CD8-positive, alpha-beta memory T cell (primary cell): Measurements from ENCODE around the gene IVD. TPM values are rescaled to one million over a fixed set of nuclear protein-coding genes. Genes with fewer than 3 reads are reported as not detected.
A peak's percentile ranks its signal among the peaks of the same experiment; 100 is the strongest.

Experiments
- CTCF ChIA-PET: fragments of 350-600 bp; sonication (Branson Sonifier 250); formaldehyde crosslinking; loops from one replicate; lab custom pipeline; 2021; ENCODE audit warnings: antibody characterized with exemption; lab: Charles Lee
- POLR2A ChIA-PET: fragments of 350-600 bp; sonication (Branson Sonifier 250); formaldehyde crosslinking; loops from one replicate; lab custom pipeline; 2021; ENCODE audit warnings: antibody characterized with exemption; lab: Charles Lee
- DNase-seq, 5 donors: peaks; one replicate each; pipeline versions ENCODE4 v3.0.0 to v3.0.0-alpha.2; 2020 to 2022; ENCODE audit warnings: mixed read lengths in 1 of 5
- H3K27ac ChIP-seq: one replicate; pipeline ENCODE4 v1.7.0; 2013; ENCODE audit warnings: low read depth, mild to moderate bottlenecking, low read length, moderate library complexity
- H3K27me3 ChIP-seq: 2 replicates; pipeline ENCODE4 v1.7.0; 2013; ENCODE audit warnings: low read length, mild to moderate bottlenecking; ENCODE audit not compliant: insufficient read depth, poor library complexity, severe bottlenecking
- H3K36me3 ChIP-seq: 2 replicates; pipeline ENCODE4 v1.7.0; 2013; ENCODE audit warnings: mild to moderate bottlenecking, low read length, moderate library complexity; ENCODE audit not compliant: insufficient read depth
- H3K4me1 ChIP-seq: 2 replicates; pipeline ENCODE4 v1.7.0; 2013; ENCODE audit warnings: mild to moderate bottlenecking, low read length, moderate library complexity; ENCODE audit not compliant: insufficient read depth
- H3K4me3 ChIP-seq: 2 replicates; pipeline ENCODE4 v1.7.0; 2013; ENCODE audit warnings: mild to moderate bottlenecking, low read length
- H3K9me3 ChIP-seq: 2 replicates; pipeline ENCODE4 v1.7.0; 2013; ENCODE audit warnings: mild to moderate bottlenecking, low read length
- H3K27ac Mint-ChIP-seq, 8 donors: one replicate each; pipeline ENCODE4 v1.8.0; 2020 to 2021; ENCODE audit warnings: mixed read lengths in 8 of 8, mild to moderate bottlenecking in 6 of 8, inconsistent platforms in 3 of 8, moderate library complexity in 3 of 8
- H3K27me3 Mint-ChIP-seq, 2 donors: one replicate each; pipeline ENCODE4 v1.8.0; 2020 to 2021; ENCODE audit warnings: mixed read lengths in 2 of 2, mild to moderate bottlenecking in 1 of 2, moderate library complexity in 1 of 2
- H3K36me3 Mint-ChIP-seq, 3 donors: one replicate each; pipeline ENCODE4 v1.8.0; 2020 to 2021; ENCODE audit warnings: mixed read lengths in 3 of 3, inconsistent platforms in 1 of 3, mild to moderate bottlenecking in 1 of 3
- H3K4me1 Mint-ChIP-seq, 3 donors: one replicate each; pipeline ENCODE4 v1.8.0; 2020 to 2021; ENCODE audit warnings: mixed read lengths in 3 of 3, inconsistent platforms in 1 of 3, mild to moderate bottlenecking in 1 of 3
- H3K4me3 Mint-ChIP-seq, 7 donors: one replicate each; pipeline ENCODE4 v1.8.0; 2020 to 2021; ENCODE audit warnings: mixed read lengths in 7 of 7, mild to moderate bottlenecking in 6 of 7, moderate library complexity in 4 of 7, inconsistent platforms in 2 of 7
- H3K9me3 Mint-ChIP-seq, 5 donors: one replicate each; pipeline ENCODE4 v1.8.0; 2020 to 2022; ENCODE audit warnings: mixed read lengths in 5 of 5, mild to moderate bottlenecking in 3 of 5, moderate library complexity in 2 of 5, inconsistent platforms in 1 of 5
- polyA plus RNA-seq: library from polyadenylated mRNA; unstranded; fragments of 300-500 nt; fragmentation: Illumina TruSeq; gene quantifications from one replicate; pipeline ENCODE4 v1.2.3, GENCODE V29; 2021
- total RNA-seq, 2 experiments: library from RNA; stranded (reverse); gene quantifications; one replicate each; pipeline ENCODE4 v1.2.3, GENCODE V29; 2021

Gene IVD
- total and polyA plus RNA-seq, 3 experiments from 2014 or later, result 56.0 to 80.1 (median 68.5) TPM

DNA sequence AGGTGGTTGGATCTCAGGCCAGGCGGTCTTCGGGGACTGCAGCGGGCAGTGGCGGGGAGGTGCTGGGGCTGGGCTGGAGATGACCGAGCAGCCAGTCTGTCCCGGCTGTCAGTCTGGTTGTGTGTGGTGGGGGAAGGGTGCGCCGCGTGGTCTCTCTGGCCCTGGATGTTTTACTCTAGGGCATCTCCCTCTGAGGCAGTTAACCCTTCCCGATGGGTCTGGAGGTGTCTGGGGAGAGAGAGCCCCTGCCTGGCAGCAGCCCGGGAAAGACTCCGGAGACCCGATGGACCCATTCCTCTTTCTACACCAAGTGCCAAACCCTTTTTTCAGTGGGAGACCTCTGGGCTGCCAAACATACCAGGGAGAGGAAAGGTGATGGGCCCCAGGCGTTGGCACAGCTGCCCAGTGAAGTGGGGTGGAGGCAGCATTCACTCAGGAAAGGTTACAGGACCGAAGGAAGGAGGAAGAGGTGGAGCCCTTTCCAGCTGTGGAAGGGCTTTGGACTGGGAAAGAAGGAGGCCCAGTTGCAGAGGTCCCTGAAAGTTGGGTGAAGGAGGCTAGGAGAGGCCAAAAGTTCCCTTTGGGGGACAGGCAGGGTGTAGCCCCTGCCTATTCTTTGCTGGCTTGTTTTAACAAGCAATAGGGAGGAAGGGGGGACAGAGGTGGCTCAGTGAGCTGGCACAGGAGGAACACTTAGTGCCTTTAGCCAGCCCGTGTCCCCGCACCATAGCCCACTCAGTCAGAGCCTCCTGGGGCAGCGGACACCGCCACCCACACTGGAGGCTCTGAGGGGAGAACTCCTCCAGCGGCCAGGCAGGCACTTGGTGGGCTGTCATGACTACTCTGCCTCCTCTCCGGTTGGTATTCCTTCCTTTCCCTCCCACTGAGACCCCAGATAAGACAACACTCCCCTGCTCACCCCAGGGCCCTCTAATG, 32.4 kb downstream of the IVD start:
- Mint-ChIP-seq H3K9me3 (peaks cover 0 to 3% (median 0%) of the 10 kb centered on the region in 5 donors), H3K4me3 (peak overlapping the region; percentile 3 to 95 (median 43)), H3K36me3 (peaks cover 0 to 7% (median 3%) of the 10 kb centered on the region in 3 donors), H3K27me3 (peaks cover 11 to 15% of the 10 kb centered on the region in 2 donors), H3K27ac (no peak overlapping the region), H3K4me1 (peaks cover 39 to 55% (median 44%) of the 10 kb centered on the region in 3 donors)
- Histone ChIP-seq H3K36me3 (no peaks in the 10 kb centered on the region), H3K4me3 (no peak overlapping the region), H3K27ac (peak overlapping the region; percentile 38), H3K4me1 (peaks cover 36% of the 10 kb centered on the region), H3K9me3 (no peaks in the 10 kb centered on the region), H3K27me3 (peaks cover 6% of the 10 kb centered on the region)
- POLR2A ChIA-PET, result no interaction called here
- CTCF ChIA-PET, result no interaction called here
- DNase-seq, result no peak

DNA sequence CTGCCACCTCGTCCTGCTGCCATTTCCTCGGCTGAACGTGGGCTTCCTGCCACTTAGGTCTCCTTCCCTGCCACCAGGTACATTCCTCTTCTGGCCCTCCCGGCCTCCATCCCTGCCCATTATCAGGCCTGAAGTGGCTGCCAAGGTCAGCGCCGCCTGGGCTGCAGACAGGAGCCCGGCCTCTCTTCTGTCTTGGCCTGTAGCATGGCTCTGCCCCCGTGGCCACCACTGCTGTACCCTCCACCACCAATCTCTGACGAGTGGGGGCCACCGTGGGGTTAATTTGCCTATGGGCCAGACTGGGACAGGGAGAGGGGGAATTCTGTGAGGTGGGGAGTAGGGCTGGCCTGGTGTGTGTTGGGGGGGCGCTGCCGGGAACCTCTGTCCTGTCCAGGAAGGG, 33.1 kb downstream of the IVD start:
- peaks cover 6% of the 10 kb centered on the region for H3K27me3 ChIP-seq
- Mint-ChIP-seq H3K27ac (no peak overlapping the region), H3K36me3 (peaks cover 0 to 7% (median under 1%) of the 10 kb centered on the region in 3 donors), H3K9me3 (peaks cover 0 to 3% (median 0%) of the 10 kb centered on the region in 5 donors), H3K4me3 (peak overlapping the region in 6 of 7 donors; percentile 6 to 95 (median 50)), H3K4me1 (peaks cover 46 to 62% (median 51%) of the 10 kb centered on the region in 3 donors), H3K27me3 (peaks cover 11 to 15% of the 10 kb centered on the region in 2 donors)
- CTCF ChIA-PET, result interaction anchor here (0.8 kb wide), 1 partner anchor 8 kb away, joined by 5 read pairs; no protein-coding TSS in a partner anchor
- H3K9me3 ChIP-seq, result no peaks in the 10 kb centered on the region
- H3K27ac ChIP-seq, result peak overlapping the region; percentile 66
- POLR2A ChIA-PET, result no interaction called here
- no peak for DNase-seq
- peaks cover 43% of the 10 kb centered on the region for H3K4me1 ChIP-seq
- no peaks in the 10 kb centered on the region for H3K36me3 ChIP-seq
- H3K4me3 ChIP-seq, result no peak overlapping the region

DNA sequence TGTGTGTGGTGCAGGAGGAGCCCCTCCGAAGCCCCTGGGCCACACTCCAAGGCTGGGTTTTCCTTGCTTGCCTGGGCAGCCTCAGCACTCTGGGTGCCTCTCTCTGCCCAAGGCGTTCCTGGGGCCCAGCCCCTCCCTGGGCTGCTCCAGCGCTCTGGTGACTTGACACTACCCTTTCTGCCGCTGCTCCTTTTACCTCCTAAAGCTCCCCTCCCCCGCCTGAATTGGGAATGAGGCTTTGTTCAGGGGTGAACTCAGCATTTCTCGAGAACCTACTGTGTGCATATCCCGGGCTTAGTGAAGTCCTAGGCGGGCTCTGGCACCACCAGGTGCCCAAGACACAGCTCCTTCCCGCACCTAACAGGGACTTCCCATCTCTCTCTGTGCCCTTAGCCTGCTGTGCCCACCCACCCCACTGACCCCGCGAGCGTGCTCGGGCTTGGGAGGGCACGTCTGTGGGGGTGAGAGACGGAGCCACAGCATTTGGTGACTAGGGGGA, 33.9 kb downstream of the IVD start:
- Histone ChIP-seq H3K9me3 (no peaks in the 10 kb centered on the region), H3K4me1 (peaks cover 51% of the 10 kb centered on the region), H3K27me3 (peaks cover 6% of the 10 kb centered on the region), H3K4me3 (peak overlapping the region; percentile 72), H3K27ac (peak overlapping the region; percentile 66), H3K36me3 (no peaks in the 10 kb centered on the region)
- H3K4me3 Mint-ChIP-seq, result peak overlapping the region; percentile 81 to 97 (median 92)
- no peak for DNase-seq
- H3K9me3 Mint-ChIP-seq, result peaks cover 0 to 3% (median 0%) of the 10 kb centered on the region in 5 donors
- ChIA-PET POLR2A (interaction anchor here (1.0 to 5.2 kb wide), 6 partner anchors 13 to 131 kb away, joined by 3 to 41 read pairs (median 6); partner anchors contain the start of genes CHST14, INAFM2, IVD and PLCB2), CTCF (interaction anchor here (0.7 to 2.3 kb wide), 10 partner anchors 9 to 95 kb away, joined by 3 to 16 read pairs (median 6); no protein-coding TSS in a partner anchor)
- peaks cover 0 to 7% (median 0%) of the 10 kb centered on the region in 3 donors for H3K36me3 Mint-ChIP-seq
- H3K27ac Mint-ChIP-seq, result peak overlapping the region in 6 of 8 donors; percentile 12 to 89 (median 76)
- H3K4me1 Mint-ChIP-seq, result peaks cover 54 to 70% (median 56%) of the 10 kb centered on the region in 3 donors
- H3K27me3 Mint-ChIP-seq, result peaks cover 11 to 15% of the 10 kb centered on the region in 2 donors

DNA sequence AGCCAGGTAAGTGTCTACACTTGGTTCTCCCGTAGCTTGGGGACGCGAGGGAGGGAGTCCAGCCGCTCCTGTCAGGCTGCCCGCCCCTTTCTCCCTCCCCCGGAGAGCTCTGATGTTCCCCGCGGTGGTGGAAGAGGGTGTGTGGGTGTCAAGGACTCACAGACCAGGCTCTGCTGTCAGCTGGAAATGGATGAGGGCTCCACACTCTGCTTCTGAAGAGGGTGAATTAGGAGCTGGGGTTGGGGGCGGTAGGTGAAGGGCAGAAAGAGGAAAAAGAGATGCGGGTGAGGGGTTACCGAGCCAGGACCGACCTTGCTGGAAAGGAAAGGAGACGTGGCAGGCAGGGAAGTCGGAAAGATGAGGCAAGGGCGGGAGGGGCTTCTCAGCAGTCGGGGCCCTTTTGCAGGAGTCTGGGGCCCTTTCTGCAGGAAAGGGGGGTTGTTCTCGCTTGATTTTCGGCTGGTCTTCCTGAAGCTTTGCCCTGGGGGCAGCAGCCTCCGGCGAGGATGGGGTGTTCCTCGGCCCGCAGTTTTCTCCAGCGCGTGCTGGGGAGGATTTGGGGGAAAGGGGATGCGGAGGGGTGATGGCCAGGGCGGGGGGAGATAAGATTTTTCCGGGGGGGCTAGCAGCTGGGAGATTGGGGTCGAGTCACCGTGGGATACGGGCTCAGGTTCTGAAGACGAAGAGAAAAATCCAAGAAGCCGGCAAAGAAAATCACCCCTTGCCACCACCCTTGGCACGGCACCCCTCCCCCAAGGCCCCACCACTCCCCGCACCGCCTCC, 34.6 kb downstream of the IVD start:
- peaks cover 6% of the 10 kb centered on the region for H3K27me3 ChIP-seq
- ChIA-PET POLR2A (interaction anchor here (0.6 to 5.2 kb wide), 14 partner anchors 12 to 944 kb away, joined by 3 to 41 read pairs (median 3); partner anchors contain the start of genes CHST14, INAFM2, IVD and PLCB2), CTCF (interaction anchor here (0.6 to 2.3 kb wide), 15 partner anchors 11 to 255 kb away, joined by 3 to 16 read pairs (median 5); partner anchors contain the start of gene RAD51)
- H3K4me3 Mint-ChIP-seq, result peak overlapping the region; percentile 81 to 97 (median 92)
- peaks cover 56% of the 10 kb centered on the region for H3K4me1 ChIP-seq
- H3K9me3 Mint-ChIP-seq, result peaks cover 0 to 3% (median 0%) of the 10 kb centered on the region in 5 donors
- no peaks in the 10 kb centered on the region for H3K9me3 ChIP-seq
- peaks cover 57 to 71% (median 59%) of the 10 kb centered on the region in 3 donors for H3K4me1 Mint-ChIP-seq
- peak overlapping the region; percentile 66 for H3K27ac ChIP-seq
- H3K36me3 Mint-ChIP-seq, result peaks cover 0 to 7% (median 0%) of the 10 kb centered on the region in 3 donors
- H3K36me3 ChIP-seq, result no peaks in the 10 kb centered on the region
- H3K27me3 Mint-ChIP-seq, result peaks cover 11 to 15% of the 10 kb centered on the region in 2 donors
- peak overlapping the region in 7 of 8 donors; percentile 65 to 92 (median 87) for H3K27ac Mint-ChIP-seq
- DNase-seq, result peak in 2 of 5 donors; percentile 16 to 59
- H3K4me3 ChIP-seq, result peak overlapping the region; percentile 72

DNA sequence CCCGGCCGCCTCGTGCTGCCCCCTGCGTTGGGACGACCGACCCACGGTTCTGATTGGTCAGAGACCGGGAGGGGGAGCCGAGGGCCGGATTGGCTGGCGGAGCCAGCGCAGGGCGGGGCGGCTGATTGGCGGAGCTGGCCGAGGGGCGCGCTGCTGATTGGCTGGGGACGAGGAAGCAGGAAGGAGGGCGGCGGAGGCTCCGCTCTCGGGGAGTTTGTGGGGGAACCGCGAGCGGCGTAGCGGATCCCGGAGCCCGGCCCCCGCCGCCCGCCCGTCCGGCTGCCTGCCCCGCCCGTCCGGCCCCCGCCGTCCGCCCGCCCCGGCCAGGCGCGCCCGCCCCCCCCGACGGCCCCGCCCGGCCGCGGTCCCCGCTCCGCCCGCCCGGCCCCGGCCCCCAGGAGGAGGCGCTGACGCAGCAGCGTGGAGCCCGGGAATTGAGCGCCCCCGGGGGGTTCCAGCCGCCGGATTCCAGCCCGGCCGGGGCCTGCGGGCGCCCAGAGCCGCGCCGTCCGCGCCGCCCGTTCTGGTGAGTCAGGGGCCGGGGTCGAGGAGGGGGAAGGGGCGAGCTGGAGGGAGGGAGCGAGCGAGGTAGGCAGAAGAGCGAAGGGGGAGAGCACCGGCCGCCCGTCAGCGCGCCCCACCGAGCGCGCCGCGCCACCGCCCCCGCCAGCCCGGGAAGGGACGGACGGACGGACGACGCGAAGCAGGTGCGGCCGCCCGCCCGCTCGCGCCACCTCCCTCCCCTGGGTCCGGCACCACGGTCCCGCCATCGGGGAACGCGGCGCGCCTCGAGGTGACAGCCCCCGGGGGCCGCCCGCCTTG, 35.4 kb downstream of the IVD start, which contains the start of gene BAHD1:
BAHD1 (plus strand) TSS at position 211 of the 822 bp plus-strand sequence. CDS start 17,512 bp downstream, outside the sequence.
- Mint-ChIP-seq H3K27me3 (peaks cover 11 to 15% of the 10 kb centered on the region in 2 donors), H3K4me3 (peak within 1 kb of the TSS; percentile 92 to 97 (median 95)), H3K27ac (peak within 1 kb of the TSS in 7 of 8 donors; percentile 74 to 92 (median 88)), H3K36me3 (peaks cover 0 to 9% (median 0%) of the 10 kb centered on the region in 3 donors), H3K4me1 (peaks cover 58 to 71% (median 58%) of the 10 kb centered on the region in 3 donors), H3K9me3 (peaks cover 0 to 3% (median 0%) of the 10 kb centered on the region in 5 donors)
- ChIA-PET POLR2A (interaction anchor here (0.6 to 5.2 kb wide), 15 partner anchors 12 to 943 kb away, joined by 3 to 41 read pairs (median 3); partner anchors contain the start of genes CHST14, INAFM2, IVD and PLCB2), CTCF (interaction anchor here (0.6 to 2.3 kb wide), 16 partner anchors 10 to 254 kb away, joined by 3 to 16 read pairs (median 4); partner anchors contain the start of genes IVD and RAD51)
- Histone ChIP-seq H3K4me1 (peaks cover 63% of the 10 kb centered on the region), H3K9me3 (no peaks in the 10 kb centered on the region), H3K36me3 (no peaks in the 10 kb centered on the region), H3K27me3 (peaks cover 6% of the 10 kb centered on the region), H3K4me3 (peak within 1 kb of the TSS; percentile 72), H3K27ac (peak within 1 kb of the TSS; percentile 66)
- DNase-seq, result peak; percentile 90 to 96 (median 94)
